ENCODE results near the gene HNMT.
"Not testable (repeated sequence)": the region's sequence is repeated elsewhere in the genome, so short reads cannot be mapped to it uniquely, and the experiment has no call there.

The HNMT gene

GRCh38 chr2:137945229-137945628 is 19.0 kb upstream of the HNMT start:
- DNase-seq (ENCODE audit: low read depth in 1 of 2, low spot score in 1 of 2): no peak

DNA sequence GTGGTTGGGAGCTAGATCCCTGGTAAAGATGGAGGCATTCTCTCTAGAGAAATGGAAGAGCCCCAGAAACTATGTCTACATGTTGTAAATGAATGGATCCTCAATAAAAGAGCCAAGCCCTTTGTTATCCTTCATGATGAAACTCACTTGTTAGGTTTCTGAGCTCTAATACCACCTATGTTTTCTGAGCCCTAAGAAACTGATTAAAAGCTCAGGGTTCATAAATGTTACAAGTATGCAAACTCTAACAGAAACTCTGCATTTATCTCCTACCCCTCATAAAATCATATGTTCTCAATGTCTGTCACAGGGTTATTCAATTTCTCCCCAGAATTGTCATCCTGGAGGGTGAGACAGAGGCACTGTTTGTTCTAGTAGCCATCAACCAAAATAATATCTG is 18.0 kb upstream of the HNMT start:
- DNase-seq (ENCODE audit: low read depth in 1 of 2, low spot score in 1 of 2): no peak

GRCh38 chr2:137947032-137947727 is 17.1 kb upstream of the HNMT start:
- DNase-seq (ENCODE audit: low read depth in 1 of 2, low spot score in 1 of 2): no peak

- no peak for DNase-seq (ENCODE audit: low read depth in 1 of 2, low spot score in 1 of 2)
Observed at GRCh38 chr2:137947728-137948336, 16.4 kb upstream of the HNMT start.

DNA sequence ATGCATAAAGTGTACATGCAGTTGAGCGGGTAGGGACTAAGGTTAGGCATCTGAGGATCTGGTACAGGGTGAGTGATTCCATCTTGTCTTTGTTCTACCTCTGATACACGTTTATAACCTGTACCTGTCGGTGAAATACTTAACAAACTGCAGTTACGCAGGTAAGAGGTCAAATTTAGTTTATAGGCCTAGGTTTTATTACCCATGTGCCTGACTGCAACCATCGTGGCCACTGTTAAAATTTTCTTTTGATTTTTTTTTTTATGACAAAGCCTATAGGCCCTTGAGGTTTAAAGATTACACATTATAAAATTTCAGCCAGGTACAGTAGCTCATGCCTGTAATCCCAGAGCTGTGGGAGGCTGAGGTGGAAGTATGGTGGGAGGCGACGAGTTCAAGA is 15.4 kb upstream of the HNMT start:
- DNase-seq (ENCODE audit: low read depth in 1 of 2, low spot score in 1 of 2): no peak

DNA sequence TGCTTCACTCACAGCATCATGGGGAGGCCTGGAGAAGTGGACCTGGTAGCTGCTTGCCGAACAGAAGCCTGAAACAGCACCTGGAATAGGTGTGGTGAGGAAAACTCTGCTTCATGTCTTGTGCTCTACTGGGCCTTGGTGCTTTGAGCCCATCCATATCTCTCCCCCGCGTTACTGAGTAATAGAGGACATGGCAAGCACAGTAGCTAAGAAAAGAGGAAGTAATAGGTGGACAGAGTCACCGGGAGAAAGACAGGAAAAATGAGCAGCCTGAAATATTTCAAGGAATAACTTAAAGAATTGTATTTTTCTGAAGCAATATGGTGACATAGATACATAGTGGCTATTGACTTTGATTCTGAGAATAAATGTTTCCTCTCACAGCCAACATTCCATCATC is 14.0 kb upstream of the HNMT start:
- DNase-seq (ENCODE audit: low read depth in 1 of 2, low spot score in 1 of 2): no peak

DNA sequence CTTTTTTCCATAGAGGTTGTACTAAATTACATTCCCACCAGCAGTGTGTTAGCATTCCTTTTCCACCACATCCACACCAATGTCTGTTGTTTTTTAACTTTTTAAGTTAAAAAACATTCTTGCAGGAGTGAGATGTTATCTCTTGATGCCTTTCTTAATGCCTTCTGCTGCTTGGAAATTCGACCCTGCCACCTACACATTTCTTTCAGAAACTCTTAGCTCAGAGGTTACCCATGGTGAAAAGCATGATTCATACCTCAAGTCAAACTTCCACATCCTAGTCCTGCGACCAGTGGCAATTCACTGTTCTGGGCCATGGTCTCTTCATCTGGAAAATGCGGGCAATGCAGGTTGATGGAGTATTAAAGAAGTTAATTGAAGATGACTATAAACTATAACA is 12.7 kb upstream of the HNMT start:
- DNase-seq (ENCODE audit: low read depth in 1 of 2, low spot score in 1 of 2): no peak

GRCh38 chr2:137952586-137953129 is 11.6 kb upstream of the HNMT start:
- no peak for DNase-seq (ENCODE audit: low read depth in 1 of 2, low spot score in 1 of 2)

DNA sequence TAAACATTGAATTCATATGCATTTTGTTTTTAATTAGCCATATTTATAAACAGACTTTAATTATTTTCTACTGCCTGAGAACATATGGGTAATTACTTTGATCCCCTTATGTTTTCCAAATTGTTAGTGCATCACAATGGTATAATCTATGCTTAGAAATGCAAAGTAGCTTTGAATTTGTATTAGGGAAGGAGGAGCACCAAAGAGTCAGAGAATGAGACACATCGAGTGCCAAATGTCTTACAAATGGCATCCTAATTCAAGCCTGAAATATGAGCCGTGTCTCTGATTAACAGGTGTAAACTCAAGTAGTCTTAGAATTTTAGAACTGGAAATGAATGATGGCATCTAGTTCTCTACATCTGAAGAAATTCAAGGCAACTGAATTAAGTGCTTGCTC is 8.7 kb upstream of the HNMT start:
- DNase-seq (ENCODE audit: low read depth in 1 of 2, low spot score in 1 of 2): no peak

DNA sequence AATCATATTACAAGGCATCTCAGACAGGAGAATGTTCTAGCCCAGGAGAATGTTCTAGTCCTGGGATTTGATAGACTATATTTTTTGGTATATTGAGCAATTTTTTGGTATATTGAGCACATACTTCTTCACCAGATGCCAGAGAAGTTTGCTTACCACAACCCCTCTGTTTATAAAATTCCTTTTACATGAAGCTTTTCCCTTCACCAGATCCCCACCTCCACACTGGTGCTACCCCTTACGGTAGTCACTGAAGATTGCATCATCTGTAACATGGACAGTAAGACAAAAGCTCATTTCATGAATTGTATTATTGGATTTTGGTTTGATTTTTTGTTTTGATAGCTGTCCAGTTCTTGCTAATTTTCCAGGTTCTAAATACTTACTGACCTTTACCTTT is 7.2 kb upstream of the HNMT start:
- DNase-seq (ENCODE audit: low read depth in 1 of 2, low spot score in 1 of 2): no peak

- no peak for DNase-seq (ENCODE audit: low read depth in 1 of 2, low spot score in 1 of 2)
Observed at GRCh38 chr2:137959166-137959565, 5.1 kb upstream of the HNMT start.

- DNase-seq (ENCODE audit: low read depth in 1 of 2, low spot score in 1 of 2): no peak
Observed at GRCh38 chr2:137960223-137960622, 4.0 kb upstream of the HNMT start.

- no peak for DNase-seq (ENCODE audit: low read depth in 1 of 2, low spot score in 1 of 2)
Observed at GRCh38 chr2:137961602-137962001, 2.7 kb upstream of the HNMT start.

DNA sequence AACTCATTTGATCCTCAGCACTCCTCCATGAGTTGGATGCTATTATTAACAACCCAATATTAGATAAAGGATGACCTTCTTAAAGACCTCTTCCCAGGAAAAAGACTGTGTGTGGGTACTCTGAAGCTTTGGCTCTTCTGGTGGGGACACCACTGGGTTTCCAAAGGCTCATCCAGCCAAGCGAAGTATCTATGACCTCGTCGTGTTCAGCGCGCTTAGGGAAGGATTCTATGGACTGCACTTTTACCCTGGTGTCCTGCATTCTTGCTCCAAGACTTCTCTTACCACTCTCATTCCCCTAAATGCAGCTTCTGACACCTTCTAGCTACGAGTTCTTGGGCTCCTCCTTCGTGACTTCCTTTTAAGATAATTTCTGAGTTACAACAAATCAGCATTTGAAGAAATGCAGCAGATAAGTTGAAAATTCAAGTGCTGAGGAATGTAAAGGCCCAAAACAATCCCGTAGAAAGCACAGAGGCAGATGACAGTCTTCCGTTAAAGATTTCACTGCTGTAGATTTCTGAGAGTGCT is 673 bp upstream of the HNMT start:
- DNase-seq (ENCODE audit: low read depth in 1 of 2, low spot score in 1 of 2): no peak

DNA sequence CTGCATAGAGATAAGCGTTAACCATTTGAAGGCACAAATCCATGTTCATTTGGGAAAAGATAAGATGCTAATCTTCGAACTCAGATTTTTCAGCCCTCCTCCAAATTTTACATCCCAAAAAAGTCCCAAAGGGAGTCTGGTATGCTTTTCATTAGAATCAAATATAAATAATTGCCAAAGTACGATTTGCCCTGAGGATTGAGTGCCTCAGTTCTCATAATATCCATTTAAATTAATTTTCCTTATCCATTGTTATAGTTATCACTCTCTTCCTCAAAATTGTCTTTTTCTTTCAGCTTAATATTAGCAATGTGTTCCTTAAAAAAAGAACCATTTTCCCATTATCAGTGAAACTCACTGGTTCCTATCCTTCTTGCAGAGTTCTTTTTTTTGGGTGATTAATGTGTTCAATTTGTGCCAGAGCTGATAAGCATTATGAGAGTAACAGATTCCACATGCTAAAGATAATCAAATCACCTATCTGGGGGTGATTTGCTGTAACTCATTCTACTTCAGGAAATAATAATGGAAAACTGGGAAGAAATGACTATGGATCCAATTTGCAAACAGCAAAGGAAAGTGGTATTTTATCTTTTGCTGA is 686 bp downstream of the HNMT start:
- DNase-seq (ENCODE audit: low read depth in 1 of 2, low spot score in 1 of 2): no peak

- no peak for DNase-seq (ENCODE audit: low read depth in 1 of 2, low spot score in 1 of 2)
Observed at GRCh38 chr2:137966043-137966442, 1.8 kb downstream of the HNMT start.

DNA sequence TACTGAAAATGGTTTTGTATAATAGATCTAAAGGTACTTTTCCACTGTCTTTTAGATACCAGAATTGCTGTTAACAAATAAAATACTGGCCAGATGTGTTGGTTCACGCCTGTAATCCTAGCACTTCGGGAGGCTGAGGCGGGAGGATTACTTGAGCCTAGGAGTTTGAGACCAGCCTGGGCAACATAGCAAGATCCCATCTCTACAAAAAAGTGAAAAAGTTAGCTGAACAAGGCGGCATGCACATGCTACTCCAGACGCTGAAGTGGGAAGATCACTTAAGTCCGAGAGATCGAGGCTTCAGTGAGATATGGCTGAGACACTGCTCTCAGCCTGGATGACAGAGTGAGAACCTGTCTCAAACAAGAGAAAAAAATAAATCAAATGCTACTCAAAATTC is 2.8 kb downstream of the HNMT start:
- no peak for DNase-seq (ENCODE audit: low read depth in 1 of 2, low spot score in 1 of 2)

DNA sequence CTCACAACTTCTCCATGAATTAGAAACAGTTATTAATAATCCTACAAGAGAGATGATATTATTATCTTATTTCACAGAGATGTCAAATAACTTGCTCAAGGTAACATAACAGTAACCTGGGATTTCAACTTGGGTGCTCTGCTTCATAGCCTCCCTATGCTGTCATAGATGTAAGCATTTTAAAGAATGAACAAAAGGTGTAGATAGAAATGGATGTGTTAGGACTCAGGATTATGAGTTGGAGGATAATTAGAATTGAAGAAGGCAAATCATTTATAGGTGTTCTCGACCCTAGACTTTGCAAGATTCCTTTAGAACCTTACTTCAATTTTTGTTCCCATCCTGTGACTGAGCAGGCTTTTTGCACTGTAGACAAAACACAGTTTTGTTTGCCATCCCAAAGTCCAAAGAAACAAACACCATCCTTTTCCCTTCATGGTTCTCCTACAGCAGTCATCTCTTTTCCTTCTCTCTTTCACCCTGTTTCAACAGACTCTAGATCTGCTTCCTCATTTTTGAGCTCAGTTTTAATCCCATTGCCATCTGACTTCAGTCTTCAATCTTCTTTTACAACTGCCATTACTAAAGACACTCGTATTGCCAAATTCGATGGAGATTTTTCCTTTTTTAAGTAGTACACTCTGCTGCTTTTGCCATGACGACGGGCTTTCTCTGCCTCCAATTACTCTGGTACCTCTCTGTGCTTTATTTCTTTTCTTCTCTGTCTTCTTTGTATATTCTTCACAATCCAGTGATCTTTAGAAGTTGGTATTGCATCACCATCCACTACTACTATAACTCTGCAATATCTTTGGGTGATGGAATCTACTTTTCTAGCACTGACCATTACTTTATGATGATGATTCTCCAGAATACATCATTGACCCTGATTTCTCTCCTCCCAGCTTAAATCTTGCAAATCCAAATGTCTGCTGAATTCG is 4.5 kb downstream of the HNMT start:
- DNase-seq (ENCODE audit: low read depth in 1 of 2, low spot score in 1 of 2): no peak

DNA sequence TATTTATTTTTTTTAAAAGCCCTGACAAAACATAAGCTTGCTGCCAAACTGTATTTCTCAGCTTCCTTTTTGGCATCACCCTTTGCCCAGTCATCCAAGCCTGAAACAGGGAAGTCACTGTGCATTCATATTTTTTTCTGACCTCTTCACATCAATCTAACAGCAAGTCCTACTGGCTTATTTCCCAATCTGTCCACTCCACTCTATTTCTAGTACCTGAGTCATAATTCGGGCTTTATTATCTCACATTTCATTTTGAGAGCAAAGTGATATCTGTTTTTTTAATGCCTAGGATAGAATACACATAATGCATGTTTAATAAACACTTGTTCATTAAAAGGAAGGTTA is 5.1 kb downstream of the HNMT start:
- DNase-seq (ENCODE audit: low read depth in 1 of 2, low spot score in 1 of 2): no peak

GRCh38 chr2:137969876-137970275 is 5.6 kb downstream of the HNMT start:
- no peak for DNase-seq (ENCODE audit: low read depth in 1 of 2, low spot score in 1 of 2)

DNA sequence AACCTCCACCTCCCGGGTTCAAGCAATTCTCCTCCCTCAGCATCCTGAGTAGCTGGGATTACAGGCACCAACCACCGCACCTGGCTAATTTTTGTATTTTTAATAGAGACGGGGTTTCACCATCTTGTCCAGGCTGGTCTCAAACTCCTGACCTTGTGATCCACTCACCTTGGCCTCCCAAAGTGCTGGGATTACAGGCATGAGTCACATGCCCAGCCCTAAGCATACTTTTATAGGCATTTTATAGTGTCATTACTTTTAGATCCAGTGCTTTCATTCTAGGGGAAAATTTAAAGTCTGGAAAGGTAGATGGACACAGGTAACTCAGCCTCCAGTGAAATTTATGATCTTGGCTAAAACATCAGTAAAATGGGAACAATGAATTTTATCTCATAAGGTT is 7.0 kb downstream of the HNMT start:
- DNase-seq (ENCODE audit: low read depth in 1 of 2, low spot score in 1 of 2): not testable (repeated sequence)

All from activated CD4-positive, alpha-beta T cell treated with anti-CD3 and anti-CD28 coated beads, Interleukin-2, amount 50 U/mL, for 24 hours (primary cell).